HG03565 (cell line): Measurements from ENCODE around the gene PCBP1.
"Not testable (repeated sequence)": the region's sequence is repeated elsewhere in the genome, so short reads cannot be mapped to it uniquely, and the experiment has no call there.

ENCODE experiments used
- ATAC-seq: cut with Tn5 transposase; IDR thresholded peaks from one replicate; pipeline ENCODE4 v1.9.1; 2021; ENCODE audit warnings: mild to moderate bottlenecking, moderate library complexity; ENCODE audit not compliant: unreplicated experiment

Gene PCBP1

DNA sequence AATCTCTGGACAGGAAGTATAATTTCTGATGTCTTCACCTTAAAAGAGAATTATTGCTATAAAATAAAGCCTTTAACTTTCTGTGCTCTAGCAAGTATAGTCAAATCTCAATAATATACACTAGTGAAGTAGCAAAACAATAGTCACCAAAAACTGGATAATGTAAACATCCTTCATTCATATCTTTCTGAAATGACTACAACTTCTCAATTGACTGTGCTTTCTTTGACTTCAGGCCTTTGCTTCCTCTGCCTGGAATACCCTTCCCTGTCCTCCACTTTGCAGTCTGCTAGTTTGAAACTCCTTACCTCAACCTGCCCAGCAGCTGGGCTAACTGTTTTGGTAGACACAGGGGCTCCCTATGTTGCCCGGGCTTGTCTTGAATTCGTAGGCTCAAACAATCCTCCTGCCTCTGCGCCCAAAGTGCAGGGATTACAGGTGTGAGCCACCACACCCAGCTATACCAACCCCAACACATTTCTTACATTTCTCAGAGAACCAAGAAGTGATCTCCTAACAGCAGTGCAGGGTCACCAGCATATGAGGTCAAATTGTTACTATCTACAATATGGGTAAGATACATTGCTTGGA is 6.6 kb upstream of the PCBP1 start:
- ATAC-seq, result no peak

DNA sequence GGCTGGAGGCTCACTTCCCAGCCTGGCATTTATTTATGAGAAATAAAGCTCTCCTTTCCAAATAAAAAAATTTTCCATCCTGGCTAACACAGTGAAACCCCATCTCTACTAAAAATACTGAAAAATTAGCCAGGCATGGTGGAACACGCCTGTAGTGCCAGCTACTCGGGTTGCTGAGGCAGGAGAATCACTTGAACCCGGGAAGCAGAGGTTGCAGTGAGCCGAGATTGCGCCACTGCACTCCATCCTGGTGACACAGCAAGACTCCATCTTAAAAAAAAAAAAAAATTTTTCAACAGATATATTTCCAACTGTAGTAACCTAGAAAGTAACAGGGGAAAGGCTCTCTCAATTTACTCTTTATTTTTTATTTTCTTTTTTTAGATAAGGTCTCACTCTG is 6.1 kb upstream of the PCBP1 start:
- ATAC-seq, result no peak

DNA sequence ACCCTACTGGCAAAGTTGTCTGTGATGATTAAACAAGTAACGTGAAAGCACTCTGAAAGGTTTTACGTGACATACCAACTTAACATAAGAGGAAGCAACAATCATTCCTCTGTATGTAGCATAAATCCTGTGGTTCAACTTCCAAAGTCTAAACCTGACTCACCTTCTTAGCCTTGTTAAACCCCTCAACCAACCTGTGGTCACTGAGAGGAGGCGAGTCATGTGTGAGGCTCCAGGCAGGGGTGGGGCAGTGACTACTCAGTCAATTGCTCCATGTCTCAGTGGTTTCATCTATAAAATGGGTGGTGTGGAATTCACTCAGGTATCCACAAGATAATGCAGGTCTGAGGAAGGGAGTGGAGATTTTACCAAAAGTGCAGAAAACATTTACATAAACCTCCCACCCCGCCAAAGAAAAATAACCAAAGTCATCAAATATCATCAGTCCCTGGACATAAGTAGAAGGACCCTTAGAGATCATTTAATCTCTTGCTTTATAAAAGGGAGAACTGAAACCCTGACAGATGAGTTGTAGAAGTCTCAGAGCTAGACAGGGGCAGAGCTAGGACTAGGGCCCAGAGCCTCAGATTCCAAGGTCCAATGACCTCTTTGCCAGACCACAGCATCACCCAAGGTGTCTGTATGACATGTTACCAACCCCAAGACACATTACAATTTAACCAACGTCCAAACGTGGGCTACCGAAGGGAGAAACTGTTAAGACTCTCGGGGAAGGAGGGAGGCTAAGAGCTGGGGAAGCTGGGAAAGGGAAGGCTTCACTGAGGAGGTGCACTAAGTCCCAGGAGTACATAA is 3.7 kb upstream of the PCBP1 start:
- ATAC-seq, result peak; percentile 33

DNA sequence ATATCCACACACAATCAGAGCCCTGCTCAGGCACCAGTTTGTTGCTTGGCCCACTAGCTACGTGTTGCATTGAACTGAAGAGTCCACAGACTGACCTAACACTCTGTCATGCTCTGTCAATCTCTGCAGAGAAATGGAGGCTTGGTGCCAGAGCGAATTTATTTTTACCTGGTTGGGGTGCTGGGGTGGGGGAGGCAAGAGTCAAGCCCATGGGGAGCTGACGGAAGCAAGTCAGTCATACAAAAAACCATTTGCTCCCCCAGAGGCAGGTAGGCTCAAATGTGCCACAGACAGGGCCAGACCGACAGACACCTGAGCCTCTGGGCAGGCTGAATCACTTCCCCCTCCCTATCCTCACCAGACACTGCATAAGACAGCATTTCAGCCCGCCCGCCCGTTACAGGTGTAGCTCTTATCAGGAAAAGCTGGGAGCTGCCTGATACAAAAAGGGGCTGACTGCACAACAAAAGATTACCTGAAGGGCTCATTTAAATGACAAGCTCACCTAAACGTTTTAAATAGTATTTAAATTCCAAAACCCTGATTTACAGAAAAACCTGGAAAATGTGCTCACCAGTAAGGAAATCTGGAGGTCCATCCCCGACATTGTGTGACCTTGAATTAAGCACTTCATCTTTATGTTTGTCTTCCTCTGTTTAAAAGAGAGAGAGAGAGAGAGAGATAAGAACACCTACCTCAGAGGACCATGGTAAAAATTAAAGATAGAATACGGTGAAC is 2.1 kb upstream of the PCBP1 start:
- ATAC-seq, result no peak

DNA sequence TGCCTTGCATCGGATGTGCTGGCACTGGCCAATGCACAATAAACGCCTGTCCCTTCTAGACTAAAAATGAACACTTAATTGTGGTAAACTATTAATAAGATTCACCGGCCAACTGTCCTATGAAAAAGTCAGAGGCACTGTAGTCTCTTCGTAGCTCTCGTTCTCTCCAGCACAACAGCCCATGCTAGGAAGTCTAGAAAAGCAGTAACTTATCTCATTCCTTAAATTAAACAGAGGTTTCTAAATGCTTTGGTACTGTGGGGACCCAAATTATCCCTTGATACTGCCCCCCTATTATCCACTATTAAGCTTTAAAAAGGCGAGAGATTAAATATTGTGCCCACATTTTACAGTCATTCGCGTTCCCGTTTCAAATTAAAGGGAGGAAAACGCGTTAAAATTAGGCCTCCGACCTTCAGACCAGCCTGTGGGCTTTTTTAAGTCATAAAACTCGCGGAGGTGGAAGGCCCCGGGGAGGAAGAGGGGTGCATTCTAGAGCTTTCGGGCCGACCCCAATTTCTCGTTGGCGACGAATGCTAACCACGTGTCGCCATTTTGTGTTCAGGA is 1.5 kb upstream of the PCBP1 start:
- ATAC-seq, result no peak

DNA sequence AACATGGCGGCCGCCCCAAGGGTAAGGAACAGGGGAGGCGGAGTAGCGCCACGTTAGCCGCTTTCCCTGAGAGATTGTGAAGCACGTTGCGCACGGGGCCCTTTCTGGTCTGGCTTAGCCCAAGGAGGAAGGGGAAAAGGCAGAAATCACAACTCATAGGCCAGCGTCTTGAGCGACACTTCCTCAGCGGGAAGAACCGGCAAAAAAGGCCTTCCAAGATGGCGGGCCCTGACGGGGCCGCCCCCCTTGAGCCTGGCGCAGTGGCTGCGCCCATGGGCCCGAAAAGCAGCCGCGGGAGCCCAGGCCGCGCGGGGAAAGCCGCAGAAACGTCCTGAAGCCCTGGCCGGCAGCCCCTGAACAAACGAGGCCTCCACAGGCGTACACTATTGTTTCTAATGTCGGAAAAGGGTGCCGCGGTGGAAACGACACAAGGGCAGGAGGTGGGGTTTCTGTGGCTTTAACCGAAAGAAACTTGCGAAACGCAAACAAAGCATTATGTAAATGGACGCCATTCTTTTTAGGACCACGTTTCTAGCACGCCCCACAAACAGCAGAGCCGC is 919 bp upstream of the PCBP1 start:
- peak; percentile 27 for ATAC-seq

DNA sequence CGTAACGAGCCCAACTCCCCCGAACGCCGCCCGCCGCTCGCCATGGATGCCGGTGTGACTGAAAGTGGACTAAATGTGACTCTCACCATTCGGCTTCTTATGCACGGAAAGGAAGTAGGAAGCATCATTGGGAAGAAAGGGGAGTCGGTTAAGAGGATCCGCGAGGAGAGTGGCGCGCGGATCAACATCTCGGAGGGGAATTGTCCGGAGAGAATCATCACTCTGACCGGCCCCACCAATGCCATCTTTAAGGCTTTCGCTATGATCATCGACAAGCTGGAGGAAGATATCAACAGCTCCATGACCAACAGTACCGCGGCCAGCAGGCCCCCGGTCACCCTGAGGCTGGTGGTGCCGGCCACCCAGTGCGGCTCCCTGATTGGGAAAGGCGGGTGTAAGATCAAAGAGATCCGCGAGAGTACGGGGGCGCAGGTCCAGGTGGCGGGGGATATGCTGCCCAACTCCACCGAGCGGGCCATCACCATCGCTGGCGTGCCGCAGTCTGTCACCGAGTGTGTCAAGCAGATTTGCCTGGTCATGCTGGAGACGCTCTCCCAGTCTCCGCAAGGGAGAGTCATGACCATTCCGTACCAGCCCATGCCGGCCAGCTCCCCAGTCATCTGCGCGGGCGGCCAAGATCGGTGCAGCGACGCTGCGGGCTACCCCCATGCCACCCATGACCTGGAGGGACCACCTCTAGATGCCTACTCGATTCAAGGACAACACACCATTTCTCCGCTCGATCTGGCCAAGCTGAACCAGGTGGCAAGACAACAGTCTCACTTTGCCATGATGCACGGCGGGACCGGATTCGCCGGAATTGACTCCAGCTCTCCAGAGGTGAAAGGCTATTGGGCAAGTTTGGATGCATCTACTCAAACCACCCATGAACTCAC is 673 bp downstream of the PCBP1 start:
- ATAC-seq, result no peak

DNA sequence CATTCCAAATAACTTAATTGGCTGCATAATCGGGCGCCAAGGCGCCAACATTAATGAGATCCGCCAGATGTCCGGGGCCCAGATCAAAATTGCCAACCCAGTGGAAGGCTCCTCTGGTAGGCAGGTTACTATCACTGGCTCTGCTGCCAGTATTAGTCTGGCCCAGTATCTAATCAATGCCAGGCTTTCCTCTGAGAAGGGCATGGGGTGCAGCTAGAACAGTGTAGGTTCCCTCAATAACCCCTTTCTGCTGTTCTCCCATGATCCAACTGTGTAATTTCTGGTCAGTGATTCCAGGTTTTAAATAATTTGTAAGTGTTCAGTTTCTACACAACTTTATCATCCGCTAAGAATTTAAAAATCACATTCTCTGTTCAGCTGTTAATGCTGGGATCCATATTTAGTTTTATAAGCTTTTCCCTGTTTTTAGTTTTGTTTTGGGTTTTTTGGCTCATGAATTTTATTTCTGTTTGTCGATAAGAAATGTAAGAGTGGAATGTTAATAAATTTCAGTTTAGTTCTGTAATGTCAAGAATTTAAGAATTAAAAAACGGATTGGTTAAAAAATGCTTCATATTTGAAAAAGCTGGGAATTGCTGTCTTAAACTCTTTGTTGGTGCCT is 1.4 kb downstream of the PCBP1 start:
- no peak for ATAC-seq

DNA sequence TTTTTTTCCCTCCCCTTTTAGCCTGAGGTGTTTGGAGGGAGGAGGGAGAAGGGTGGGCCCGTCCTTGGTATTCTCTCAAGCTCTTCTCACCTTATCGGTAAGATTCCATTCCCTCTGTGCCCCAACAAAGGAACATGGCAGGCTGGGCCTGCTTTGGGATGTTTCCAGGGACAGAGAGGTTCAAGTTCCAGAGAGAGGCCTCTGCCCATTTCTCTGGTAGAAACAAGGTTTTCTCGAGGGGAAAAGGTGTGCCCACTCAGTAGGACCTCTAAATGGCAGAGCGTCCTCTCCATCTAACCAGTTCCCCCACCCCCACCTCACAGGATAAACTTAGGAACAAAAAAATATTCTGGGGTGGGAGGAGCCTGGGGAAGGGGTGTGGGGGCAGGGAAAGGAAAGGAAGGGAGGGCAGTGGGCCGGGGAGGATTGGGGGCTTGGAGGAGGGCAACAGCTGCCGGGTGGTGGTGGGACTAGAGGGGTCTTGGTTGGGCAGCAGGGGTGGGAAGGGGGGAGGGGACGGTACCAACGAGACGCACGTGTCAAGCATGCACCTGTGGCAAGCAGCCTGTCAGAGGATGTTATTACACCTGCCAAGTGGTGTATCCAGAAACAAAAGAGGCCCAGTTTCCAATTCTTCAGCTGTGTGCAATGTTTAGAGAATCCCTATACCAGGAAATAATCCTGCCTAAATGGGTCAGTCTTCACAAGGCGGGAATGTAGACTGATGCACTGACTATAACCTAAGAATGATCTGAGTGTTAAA is 2.1 kb downstream of the PCBP1 start:
- no peak for ATAC-seq

DNA sequence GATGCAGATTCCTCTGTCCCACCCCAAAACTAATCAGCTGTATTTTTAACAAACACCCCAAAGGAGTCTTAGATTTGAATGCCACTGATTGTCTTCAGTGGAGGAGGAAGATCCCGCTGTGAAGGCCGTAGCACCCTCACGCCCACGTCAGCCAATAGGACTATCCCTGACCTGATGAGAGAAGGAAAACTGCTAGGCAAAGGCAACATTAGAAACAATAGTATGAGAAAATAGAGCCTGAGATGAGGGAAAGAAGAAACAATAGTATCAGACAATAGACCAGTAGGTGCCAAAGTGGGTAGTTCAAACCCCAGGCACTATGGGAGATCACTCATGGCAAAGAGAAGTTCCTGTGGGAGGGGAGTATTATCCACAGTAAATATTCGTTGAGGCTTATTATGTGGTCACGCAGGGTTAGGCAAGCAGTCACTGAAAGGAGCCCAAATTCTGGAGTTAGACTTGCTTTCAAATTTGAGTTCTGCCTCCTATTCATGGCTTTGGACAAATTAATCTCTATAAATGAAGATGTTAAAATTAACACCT is 2.8 kb downstream of the PCBP1 start:
- no peak for ATAC-seq

DNA sequence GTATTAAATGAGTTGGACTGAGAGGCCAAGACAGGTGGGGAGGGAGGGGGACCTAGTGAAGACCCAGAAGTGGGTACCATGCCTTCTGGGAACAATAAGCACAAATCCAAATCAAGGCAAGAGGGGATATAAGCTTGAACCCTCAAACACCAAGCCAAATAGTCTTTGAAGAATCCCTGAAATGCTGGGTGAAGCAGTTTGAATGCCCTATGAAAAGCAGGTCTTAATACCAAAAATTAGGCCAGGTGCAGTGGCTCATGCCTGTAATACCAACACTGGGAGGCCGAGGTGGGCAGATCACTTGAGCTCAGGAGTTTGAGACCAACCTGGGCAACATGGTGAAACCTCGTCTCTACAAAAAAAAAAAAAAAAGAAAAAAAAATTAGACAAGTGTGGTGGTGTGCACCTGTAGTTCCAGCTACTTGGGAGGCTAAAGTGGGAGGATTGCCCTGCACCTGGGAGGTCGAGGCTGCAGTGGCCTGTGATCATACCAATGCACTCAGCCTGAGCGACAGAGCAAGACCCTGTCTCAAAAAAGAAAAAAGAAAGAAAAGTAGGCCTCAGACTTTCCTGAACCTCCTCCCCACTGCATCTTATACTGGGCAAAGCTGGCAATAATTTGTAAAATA is 3.5 kb downstream of the PCBP1 start:
- ATAC-seq, result no peak

DNA sequence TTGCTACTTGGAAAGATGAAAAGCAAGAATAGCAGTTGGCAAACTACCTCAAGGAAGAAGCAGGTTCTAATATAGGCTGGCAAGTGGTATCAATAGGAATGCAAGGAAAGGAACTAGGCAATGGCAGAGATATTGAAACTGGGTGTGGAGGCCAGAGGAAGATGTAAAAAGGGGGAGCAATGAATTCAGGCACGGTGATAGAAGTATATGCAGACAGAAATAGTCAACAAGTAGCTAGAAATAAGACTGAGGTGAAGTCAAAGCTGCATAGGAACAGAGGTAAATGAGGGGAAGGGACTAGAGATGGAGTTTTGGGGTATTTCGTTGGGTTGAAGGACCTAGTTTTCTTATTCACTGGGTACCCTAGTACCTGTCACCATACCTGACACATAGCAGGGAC is 4.1 kb downstream of the PCBP1 start:
- ATAC-seq, result no peak

DNA sequence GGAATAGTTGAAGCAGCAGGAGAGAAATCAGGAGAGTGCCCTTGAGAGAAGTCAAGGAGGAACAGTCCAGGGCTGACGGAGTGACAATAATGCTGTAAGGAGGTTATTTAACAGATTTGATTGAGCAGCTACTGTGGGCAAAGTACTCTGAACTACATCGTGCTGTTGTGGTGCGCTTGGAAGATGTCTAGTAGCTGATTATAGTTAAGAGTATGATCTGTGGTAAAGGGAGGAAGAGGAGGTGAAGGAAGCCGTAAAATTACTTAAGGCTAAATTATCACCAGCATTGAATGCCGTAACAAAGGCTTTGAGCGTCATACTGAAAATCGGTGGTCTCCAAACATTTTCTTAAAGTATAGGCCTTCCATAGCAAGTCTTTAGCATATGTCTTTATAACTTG is 4.5 kb downstream of the PCBP1 start:
- ATAC-seq, result no peak

DNA sequence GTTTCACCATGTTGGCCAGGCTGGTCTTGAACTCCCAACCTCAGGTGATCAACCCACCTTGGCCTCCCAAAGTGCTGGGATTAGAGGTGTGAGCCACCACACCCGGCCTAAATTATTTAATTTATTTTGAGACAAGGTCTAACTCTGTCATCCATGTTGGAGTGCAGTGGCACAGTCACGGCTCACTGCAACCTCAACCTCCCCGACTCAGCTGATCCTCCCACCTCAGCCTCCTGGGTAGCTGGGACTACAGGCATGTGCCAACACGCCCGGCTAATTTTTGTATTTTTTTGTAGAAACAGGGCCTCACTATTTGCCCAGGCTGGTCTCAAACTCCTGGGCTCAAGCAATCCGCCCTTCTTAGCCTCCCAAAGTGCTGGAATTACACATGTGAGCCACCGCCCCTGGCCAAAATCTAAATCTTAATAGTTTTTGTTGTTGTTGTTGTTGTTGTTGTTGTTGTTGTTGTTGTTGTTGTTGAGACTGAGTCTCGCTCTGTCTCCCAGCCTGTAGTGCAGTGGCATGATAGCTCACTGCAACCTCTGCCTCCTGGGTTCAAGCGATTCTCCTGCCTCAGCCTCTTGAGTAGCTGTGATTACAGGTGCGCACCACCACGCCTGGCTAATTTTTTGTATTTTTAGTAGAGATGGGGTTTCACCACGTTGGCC is 5.4 kb downstream of the PCBP1 start:
- ATAC-seq, result not testable (repeated sequence)

DNA sequence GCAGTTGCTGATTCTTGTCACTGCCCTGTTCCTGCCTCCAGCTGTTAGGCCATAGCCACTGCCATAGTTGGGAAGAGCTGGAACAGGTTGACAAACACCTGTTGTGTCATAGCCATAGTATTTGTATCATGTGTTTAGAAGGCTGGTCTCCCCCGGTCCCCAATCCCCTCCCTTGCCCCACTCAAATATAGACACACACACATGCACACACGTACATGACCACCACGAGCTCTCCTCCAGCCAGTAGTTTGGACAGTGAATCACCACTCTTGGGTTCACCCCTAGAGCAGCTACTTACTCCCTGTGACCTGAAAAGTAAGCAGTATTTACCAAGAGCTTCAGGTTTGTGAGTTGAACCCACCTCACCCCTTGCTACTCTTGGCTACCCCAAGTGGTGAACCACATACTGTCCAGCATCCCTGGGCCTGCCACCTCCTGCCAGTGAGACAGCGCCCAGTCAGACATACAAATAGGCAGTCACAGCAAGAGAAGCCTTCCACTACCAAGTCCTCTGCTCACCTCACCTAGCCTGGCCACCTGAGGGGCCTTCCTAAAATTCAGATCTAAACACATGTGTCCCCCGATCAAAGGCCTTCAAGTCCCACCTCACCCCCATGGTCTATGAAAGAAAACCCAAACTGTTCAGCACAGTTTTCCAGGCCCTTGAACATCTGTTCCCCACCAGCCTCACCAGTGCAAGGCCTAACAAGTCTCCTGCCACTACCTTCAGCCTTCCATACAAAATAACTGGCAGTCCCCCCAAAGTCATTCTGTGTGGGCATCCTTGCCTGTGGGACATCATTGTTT is 7.1 kb downstream of the PCBP1 start:
- ATAC-seq, result no peak

DNA sequence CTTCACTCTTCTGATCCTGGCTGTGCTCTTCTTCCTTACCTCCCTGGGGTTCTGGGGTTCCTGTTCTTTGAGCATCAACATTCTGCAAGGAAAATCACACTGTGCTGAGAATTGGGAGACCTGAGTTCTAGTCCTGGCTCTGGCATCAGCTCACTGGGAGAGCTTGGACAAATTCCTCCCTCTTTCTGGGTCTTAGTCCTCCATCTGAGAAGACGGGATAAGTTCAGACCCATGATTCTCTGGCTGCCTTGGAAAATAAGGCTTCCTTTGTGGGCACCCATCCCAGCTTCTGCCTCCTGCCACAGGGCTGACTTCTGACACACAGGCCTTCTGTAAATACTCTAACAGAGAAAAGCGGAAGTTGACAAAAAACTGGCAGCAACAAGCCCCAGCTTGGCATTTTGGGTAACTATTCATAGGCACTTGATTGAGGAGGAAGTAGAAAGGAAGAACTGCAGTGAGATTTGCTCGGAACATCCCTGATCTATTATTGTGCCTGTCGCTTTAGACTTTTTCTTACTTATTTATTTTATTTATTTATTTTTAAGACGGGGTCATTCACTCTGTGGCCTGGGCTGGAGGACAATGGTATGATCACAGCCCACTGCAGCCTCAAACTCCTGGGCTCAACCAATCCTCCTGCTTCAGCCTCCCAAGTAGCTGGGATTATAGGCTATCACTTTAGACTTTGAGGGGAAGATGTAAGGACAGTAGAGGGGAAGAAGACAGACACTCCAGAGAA is 7.9 kb downstream of the PCBP1 start:
- ATAC-seq, result peak; percentile 67
